Endothelial cell of umbilical vein (primary cell): Measurements from ENCODE around the gene CSNK2A3. TPM values are rescaled to one million over a fixed set of nuclear protein-coding genes. Genes with fewer than 3 reads are reported as not detected.

Experiments
- BruUV-seq: library from RNA; stranded (reverse); fragments of 400-500 nt; replicated peaks from 2 replicates; lab custom pipeline; 2021; lab: Mats Ljungman, UMichigan
- CTCF ChIA-PET: fragments of 300-600, 350-600 bp; sonication (Branson Sonifier 250); formaldehyde crosslinking; loops from one replicate; lab custom pipeline; 2021; ENCODE audit warnings: antibody characterized with exemption, inconsistent platforms; lab: Charles Lee
- POLR2A ChIA-PET: fragments of 300-600, 350-600 bp; sonication (Branson Sonifier 250); formaldehyde crosslinking; loops from one replicate; lab custom pipeline; 2021; ENCODE audit warnings: antibody characterized with exemption, inconsistent platforms; lab: Charles Lee
- DNase-seq: peaks from one replicate; pipeline ENCODE4 v3.0.0-alpha.2; 2011; ENCODE audit warnings: low read depth, low spot score
- FAIRE-seq: peaks from 2 replicates; lab custom pipeline; 2011; peaks lifted over from hg19 to GRCh38; lab: Jason Lieb, UNC
- H2AFZ ChIP-seq: 2 replicates; pipeline ENCODE4 v1.6.0; 2012; ENCODE audit warnings: low read depth, low read length, control low read depth, inconsistent platforms
- H3K27ac ChIP-seq: 2 replicates; pipeline ENCODE4 v1.5.1; 2011; ENCODE audit warnings: low read depth, mild to moderate bottlenecking, control low read depth, low read length, moderate library complexity; ENCODE audit not compliant: insufficient read depth
- H3K27me3 ChIP-seq, 2 experiments: 2 replicates each; pipeline versions ENCODE4 v1.6.0 to v1.6.1; 2011; ENCODE audit warnings: low read length in 2 of 2, mixed read lengths in 1 of 2; ENCODE audit not compliant: control insufficient read depth in 2 of 2, insufficient read depth in 2 of 2
- H3K36me3 ChIP-seq, 2 experiments: 2 replicates in 1 of 2; 3 replicates in 1 of 2; pipeline ENCODE4 v1.5.1; 2011; ENCODE audit warnings: low read length in 2 of 2, mild to moderate bottlenecking in 1 of 2, moderate library complexity in 1 of 2; ENCODE audit not compliant: control insufficient read depth in 2 of 2, insufficient read depth in 2 of 2; ENCODE audit errors: extremely low read depth in 1 of 2
- H3K4me1 ChIP-seq: 3 replicates; pipeline ENCODE4 v1.5.1; 2011; ENCODE audit warnings: mild to moderate bottlenecking, low read length; ENCODE audit not compliant: control insufficient read depth, insufficient read depth; ENCODE audit errors: extremely low read depth
- H3K4me2 ChIP-seq: 2 replicates; pipeline ENCODE4 v1.6.1; 2011; ENCODE audit warnings: low read length, control low read depth, mixed read lengths; ENCODE audit not compliant: insufficient read depth
- H3K4me3 ChIP-seq, 3 experiments: fragments of 200-600 bp in 1 of 3; sonication (generic), shearing (Covaris generic) in 1 of 3; replicated peaks in 1 of 3; 2 replicates each; pipeline ENCODE4 v1.5.1; 2011 to 2016; ENCODE audit warnings: control low read depth in 3 of 3, low read length in 3 of 3, mild to moderate bottlenecking in 2 of 3, inconsistent platforms in 1 of 3, low read depth in 1 of 3, moderate library complexity in 1 of 3; ENCODE audit not compliant: insufficient read depth in 1 of 3
- H3K79me2 ChIP-seq: 2 replicates; pipeline ENCODE4 v1.6.0; 2012; ENCODE audit warnings: low read length, inconsistent platforms; ENCODE audit not compliant: control insufficient read depth, insufficient read depth
- H3K9ac ChIP-seq: replicated peaks from 2 replicates; pipeline ENCODE3; 2011; ENCODE audit warnings: low read length, control low read depth; ENCODE audit not compliant: insufficient read depth; ENCODE audit errors: extremely low read depth
- H3K9me1 ChIP-seq: replicated peaks from 3 replicates; pipeline ENCODE4 v1.6.0; 2011; ENCODE audit warnings: mild to moderate bottlenecking, low read length; ENCODE audit not compliant: control insufficient read depth, insufficient read depth; ENCODE audit errors: extremely low read depth
- H3K9me3 ChIP-seq: replicated peaks from 2 replicates; pipeline ENCODE4 v1.5.1; 2012; ENCODE audit warnings: low read length, inconsistent platforms; ENCODE audit not compliant: control insufficient read depth, insufficient read depth
- H4K20me1 ChIP-seq: replicated peaks from 2 replicates; pipeline ENCODE3; 2011; ENCODE audit warnings: mild to moderate bottlenecking, low read length; ENCODE audit not compliant: control insufficient read depth, insufficient read depth; ENCODE audit errors: extremely low read depth
- EZH2 ChIP-seq: IDR thresholded peaks from 2 replicates; pipeline ENCODE4 v1.6.1; 2012; ENCODE audit warnings: borderline replicate concordance, low read depth, mild to moderate bottlenecking, moderate library complexity, low read length, inconsistent platforms; ENCODE audit not compliant: severe bottlenecking
- FOS ChIP-seq: IDR thresholded peaks from 2 replicates; pipeline ENCODE4 v1.6.1; 2011; ENCODE audit warnings: mild to moderate bottlenecking, low read length, moderate library complexity, borderline replicate concordance; ENCODE audit not compliant: insufficient read depth
- GATA2 ChIP-seq: IDR thresholded peaks from 2 replicates; pipeline ENCODE4 v1.7.0; 2011; ENCODE audit warnings: low read depth, mild to moderate bottlenecking, moderate library complexity, mixed read lengths, low read length; ENCODE audit not compliant: insufficient read length, insufficient read depth
- JUN ChIP-seq: IDR thresholded peaks from 2 replicates; pipeline ENCODE4 v1.6.1; 2011; ENCODE audit warnings: borderline replicate concordance, low read depth; ENCODE audit not compliant: insufficient read length, insufficient read depth
- MYC ChIP-seq: IDR thresholded peaks from one replicate; pipeline ENCODE4 v1.6.1; 2011; ENCODE audit warnings: mild to moderate bottlenecking, low read depth, low read length
- POLR2A ChIP-seq: IDR thresholded peaks from 2 replicates; pipeline ENCODE4 v1.6.1; 2012; ENCODE audit warnings: low read depth, mild to moderate bottlenecking, control low read depth, low read length
- POLR2AphosphoS5 ChIP-seq: IDR thresholded peaks from 2 replicates; pipeline ENCODE4 v1.6.1; 2012; ENCODE audit warnings: low read depth, mild to moderate bottlenecking, control low read depth, low read length, moderate library complexity; ENCODE audit not compliant: insufficient read depth
- dilution Hi-C: fragments of 300-500 bp; cut with MboI; formaldehyde crosslinking; loops from one replicate; pipeline ENCODE4 v1.15.0; 2019; ENCODE audit warnings: low sequenced_read_pairs; ENCODE audit not compliant: extremely low pct_ligation_motif_present
- intact Hi-C: fragments of 100-400 bp; cut with micrococcal nuclease; formaldehyde crosslinking; loops from one replicate; pipeline ENCODE4 v1.10.0; 2022
- polyA plus RNA-seq, 4 experiments: library from polyadenylated mRNA; depleted of rRNA in 3 of 4; stranded (reverse) in 3 of 4; unstranded in 1 of 4; fragments of >200 nt; gene quantifications; 2 replicates each; pipeline versions ENCODE4 v1.2.1 to v1.2.3, GENCODE V29; 2011 to 2012; ENCODE audit warnings: missing spikeins in 1 of 4
- total RNA-seq: library from RNA; stranded (reverse); gene quantifications from 2 replicates; pipeline ENCODE4 v1.2.3, GENCODE V29; 2021
- TF ChIP-seq, protein P1 (sequence below): IDR thresholded peaks from 2 replicates; pipeline ENCODE4 v1.6.1; 2011; ENCODE audit not compliant: insufficient read depth, insufficient read length
- TF ChIP-seq, protein P2 (sequence below), 2 donors: IDR thresholded peaks; 1 replicate in 1 of 2; 2 replicates in 1 of 2; pipeline ENCODE4 v1.5.1; 2011; ENCODE audit warnings: low read length in 2 of 2, mild to moderate bottlenecking in 2 of 2, moderate library complexity in 2 of 2, control low read depth in 1 of 2, inconsistent platforms in 1 of 2, low read depth in 1 of 2; ENCODE audit not compliant: insufficient read depth in 1 of 2; ENCODE audit errors: extremely low read depth in 1 of 2

CSNK2A3 gene
- total and polyA plus RNA-seq, 2 donors (not counting 3 experiments of a cell fraction or from before 2014, with no cell fraction given), result 0.41 TPM; not detected in 1

DNA sequence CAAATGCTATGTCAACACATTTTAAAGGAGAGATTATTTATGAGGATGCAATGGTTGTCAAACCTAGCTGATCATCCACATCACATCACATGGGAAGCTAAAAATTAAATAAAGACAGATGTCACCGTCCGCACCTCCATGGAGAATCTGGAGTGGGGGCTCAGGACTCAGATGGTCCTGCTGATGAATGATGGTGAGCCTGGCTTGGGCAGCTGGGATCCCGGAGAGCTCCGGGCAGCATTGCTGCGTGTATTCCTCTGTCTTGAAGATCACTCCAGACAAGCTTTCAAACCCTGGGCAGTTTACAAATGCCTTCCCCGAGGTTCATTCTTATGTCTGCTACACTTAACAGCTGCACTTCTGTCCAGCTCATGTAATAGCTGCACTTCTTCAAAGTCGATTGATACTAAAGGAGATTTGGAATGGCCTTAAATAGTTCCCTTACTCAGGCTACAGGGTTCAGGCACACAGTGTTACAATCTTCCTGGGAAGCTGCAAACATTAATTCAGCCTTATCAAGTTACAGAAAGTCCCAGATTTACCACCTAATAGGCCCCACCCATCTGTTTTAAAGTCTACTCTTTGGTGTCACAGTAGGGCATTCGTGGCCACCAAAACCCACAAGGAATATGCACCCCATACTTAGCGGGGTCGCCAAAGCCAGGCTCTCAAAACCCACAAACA is 34.7 kb upstream of the CSNK2A3 start:
- H3K36me3 ChIP-seq, result no peaks in the 10 kb centered on the region
- no peaks in the 10 kb centered on the region for H3K27me3 ChIP-seq
- H3K4me1 ChIP-seq, result peaks cover 14% of the 10 kb centered on the region
- BruUV-seq, result no TSS peak
- DNase-seq (no peak), FAIRE-seq (no peak)
- dilution Hi-C loops (no loop called here), intact Hi-C loops (no loop called here)
- no peak overlapping the region for H3K9ac ChIP-seq
- CTCF ChIA-PET, result interaction anchor here (0.7 kb wide), 1 partner anchor 8 kb away, joined by 3 read pairs; no protein-coding TSS in a partner anchor
- H3K79me2 ChIP-seq, result no peaks in the 10 kb centered on the region
- H4K20me1 ChIP-seq, result no peaks in the 10 kb centered on the region
- no peaks in the 10 kb centered on the region for H3K9me1 ChIP-seq
- no peak for TF ChIP-seq MYC
- TF ChIP-seq EZH2, result no peak
- no peak for TF ChIP-seq POLR2AphosphoS5
- no peak for TF ChIP-seq FOS
- TF ChIP-seq, protein P1, sequence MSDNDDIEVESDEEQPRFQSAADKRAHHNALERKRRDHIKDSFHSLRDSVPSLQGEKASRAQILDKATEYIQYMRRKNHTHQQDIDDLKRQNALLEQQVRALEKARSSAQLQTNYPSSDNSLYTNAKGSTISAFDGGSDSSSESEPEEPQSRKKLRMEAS, result no peak
- TF ChIP-seq POLR2A, result no peak
- TF ChIP-seq JUN, result no peak
- no peak for TF ChIP-seq GATA2
- TF ChIP-seq, protein P2, sequence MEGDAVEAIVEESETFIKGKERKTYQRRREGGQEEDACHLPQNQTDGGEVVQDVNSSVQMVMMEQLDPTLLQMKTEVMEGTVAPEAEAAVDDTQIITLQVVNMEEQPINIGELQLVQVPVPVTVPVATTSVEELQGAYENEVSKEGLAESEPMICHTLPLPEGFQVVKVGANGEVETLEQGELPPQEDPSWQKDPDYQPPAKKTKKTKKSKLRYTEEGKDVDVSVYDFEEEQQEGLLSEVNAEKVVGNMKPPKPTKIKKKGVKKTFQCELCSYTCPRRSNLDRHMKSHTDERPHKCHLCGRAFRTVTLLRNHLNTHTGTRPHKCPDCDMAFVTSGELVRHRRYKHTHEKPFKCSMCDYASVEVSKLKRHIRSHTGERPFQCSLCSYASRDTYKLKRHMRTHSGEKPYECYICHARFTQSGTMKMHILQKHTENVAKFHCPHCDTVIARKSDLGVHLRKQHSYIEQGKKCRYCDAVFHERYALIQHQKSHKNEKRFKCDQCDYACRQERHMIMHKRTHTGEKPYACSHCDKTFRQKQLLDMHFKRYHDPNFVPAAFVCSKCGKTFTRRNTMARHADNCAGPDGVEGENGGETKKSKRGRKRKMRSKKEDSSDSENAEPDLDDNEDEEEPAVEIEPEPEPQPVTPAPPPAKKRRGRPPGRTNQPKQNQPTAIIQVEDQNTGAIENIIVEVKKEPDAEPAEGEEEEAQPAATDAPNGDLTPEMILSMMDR (IDR thresholded peaks at IDR 0.05; ENCODE audit: extremely low read depth in 1 of 2, insufficient read depth in 1 of 2, low read depth in 1 of 2, low read length in 2 of 2), result no peak
- POLR2A ChIA-PET, result no interaction called here
- H2AFZ ChIP-seq, result no peak overlapping the region
- H3K4me2 ChIP-seq, result no peak overlapping the region
- no peak overlapping the region for H3K27ac ChIP-seq
- H3K9me3 ChIP-seq, result no peaks in the 10 kb centered on the region
- H3K4me3 ChIP-seq, result no peak overlapping the region
